ENCODE results near the gene SH2B3.

DNA sequence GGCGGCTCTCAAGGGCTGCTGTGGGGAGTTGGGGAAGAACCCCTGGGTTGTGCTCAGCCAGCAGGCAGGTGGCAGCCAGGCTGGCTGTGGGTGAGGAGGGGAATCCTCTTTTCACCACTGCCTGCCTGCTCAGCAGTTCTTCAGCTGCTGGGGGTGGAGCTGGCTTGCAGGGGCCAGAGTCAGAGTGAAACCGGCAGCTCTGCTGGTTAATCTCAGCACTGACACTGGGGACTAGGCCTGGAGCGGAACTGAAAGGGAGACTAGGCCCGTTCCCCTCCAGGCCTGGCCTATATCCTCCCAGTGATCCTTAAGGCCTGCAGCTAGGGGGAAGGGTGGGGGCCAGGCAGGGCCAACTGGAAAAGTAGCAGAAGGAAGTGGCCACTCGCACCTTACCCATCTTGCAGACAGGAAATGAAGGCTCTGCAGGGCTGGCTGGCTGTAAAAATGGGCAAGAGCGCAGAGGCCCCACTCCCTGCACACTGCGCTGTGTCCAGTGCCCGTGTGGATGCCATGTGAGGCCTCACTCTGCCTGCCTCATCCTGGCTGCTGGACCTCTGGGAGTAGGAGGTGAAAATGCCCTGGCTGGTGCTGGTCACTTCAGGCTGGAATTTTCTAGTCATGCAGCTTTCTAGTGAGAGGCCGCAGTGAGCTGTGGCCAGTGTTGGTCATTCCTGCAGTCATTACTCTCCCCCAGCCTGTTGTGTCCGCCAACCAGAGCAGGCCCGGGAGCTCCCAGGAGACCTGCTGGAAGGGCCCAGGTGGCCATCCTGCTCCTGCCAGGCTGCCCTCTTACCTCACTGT is 39.4 kb downstream of the SH2B3 start:
- TF ChIP-seq, protein P1, sequence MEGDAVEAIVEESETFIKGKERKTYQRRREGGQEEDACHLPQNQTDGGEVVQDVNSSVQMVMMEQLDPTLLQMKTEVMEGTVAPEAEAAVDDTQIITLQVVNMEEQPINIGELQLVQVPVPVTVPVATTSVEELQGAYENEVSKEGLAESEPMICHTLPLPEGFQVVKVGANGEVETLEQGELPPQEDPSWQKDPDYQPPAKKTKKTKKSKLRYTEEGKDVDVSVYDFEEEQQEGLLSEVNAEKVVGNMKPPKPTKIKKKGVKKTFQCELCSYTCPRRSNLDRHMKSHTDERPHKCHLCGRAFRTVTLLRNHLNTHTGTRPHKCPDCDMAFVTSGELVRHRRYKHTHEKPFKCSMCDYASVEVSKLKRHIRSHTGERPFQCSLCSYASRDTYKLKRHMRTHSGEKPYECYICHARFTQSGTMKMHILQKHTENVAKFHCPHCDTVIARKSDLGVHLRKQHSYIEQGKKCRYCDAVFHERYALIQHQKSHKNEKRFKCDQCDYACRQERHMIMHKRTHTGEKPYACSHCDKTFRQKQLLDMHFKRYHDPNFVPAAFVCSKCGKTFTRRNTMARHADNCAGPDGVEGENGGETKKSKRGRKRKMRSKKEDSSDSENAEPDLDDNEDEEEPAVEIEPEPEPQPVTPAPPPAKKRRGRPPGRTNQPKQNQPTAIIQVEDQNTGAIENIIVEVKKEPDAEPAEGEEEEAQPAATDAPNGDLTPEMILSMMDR (IDR thresholded peaks at IDR 0.05): peak in 3 of 12 donors; percentile 9 to 17 (median 12)
- TF ChIP-seq POLR2A (IDR thresholded peaks at IDR 0.05): no peak

Measured in heart left ventricle (tissue), 13 donors.